ENCODE results near the gene MCOLN3.

The MCOLN3 gene

GRCh38 chr1:85048296-85049064 is at the start of gene MCOLN3:
Gene MCOLN3, minus strand, starts transcription at chr1:85048500. Its CDS starts 3,140 bp downstream, at chr1:85045360.
- DNase-seq = peak; percentile 42

- DNase-seq = no peak
Observed at GRCh38 chr1:85093644-85094043, 45.3 kb upstream of the MCOLN3 start.

- DNase-seq = no peak
Observed at GRCh38 chr1:85091671-85092280, 43.5 kb upstream of the MCOLN3 start.

- no peak for DNase-seq
Observed at GRCh38 chr1:85090225-85090624, 41.9 kb upstream of the MCOLN3 start.

GRCh38 chr1:85089203-85089602 is 40.9 kb upstream of the MCOLN3 start:
- DNase-seq = no peak

- no peak for DNase-seq
Observed at GRCh38 chr1:85088408-85088784, 40.1 kb upstream of the MCOLN3 start.

GRCh38 chr1:85087659-85088407 is 39.5 kb upstream of the MCOLN3 start:
- DNase-seq = no peak

GRCh38 chr1:85085417-85085816 is 37.1 kb upstream of the MCOLN3 start:
- no peak for DNase-seq

GRCh38 chr1:85078903-85079302 is 30.6 kb upstream of the MCOLN3 start:
- DNase-seq = no peak

- no peak for DNase-seq
Observed at GRCh38 chr1:85074365-85074964, 26.2 kb upstream of the MCOLN3 start.

GRCh38 chr1:85070972-85071492 is 22.7 kb upstream of the MCOLN3 start:
- no peak for DNase-seq

- no peak for DNase-seq
Observed at GRCh38 chr1:85068846-85069245, 20.5 kb upstream of the MCOLN3 start.

- DNase-seq = no peak
Observed at GRCh38 chr1:85065550-85065949, 17.2 kb upstream of the MCOLN3 start.

GRCh38 chr1:85062425-85063026 is 14.2 kb upstream of the MCOLN3 start:
- DNase-seq = no peak

- no peak for DNase-seq
Observed at GRCh38 chr1:85061711-85062424, 13.6 kb upstream of the MCOLN3 start.

- no peak for DNase-seq
Observed at GRCh38 chr1:85060038-85060437, 11.7 kb upstream of the MCOLN3 start.

GRCh38 chr1:85059563-85059962 is 11.3 kb upstream of the MCOLN3 start:
- no peak for DNase-seq

GRCh38 chr1:85058786-85059185 is 10.5 kb upstream of the MCOLN3 start:
- DNase-seq = no peak

- no peak for DNase-seq
Observed at GRCh38 chr1:85058311-85058710, 10.0 kb upstream of the MCOLN3 start.

GRCh38 chr1:85054664-85055063 is 6.4 kb upstream of the MCOLN3 start:
- no peak for DNase-seq

- no peak for DNase-seq
Observed at GRCh38 chr1:85049735-85050166, 1.5 kb upstream of the MCOLN3 start.

Data from NCI-H1048 (cell line).